IMR-90 (cell line): Measurements from ENCODE around the gene GSTO1. TPM values are rescaled to one million over a fixed set of nuclear protein-coding genes. Genes with fewer than 3 reads are reported as not detected.

Experiments
- ATAC-seq: fragments of 200-7000 bp; cut with Tn5 transposase; 2 replicates; pipeline ENCODE4 v1.9.1; 2020; ENCODE audit warnings: low read depth, mild to moderate bottlenecking, moderate library complexity
- BruUV-seq: library from RNA; stranded (reverse); fragments of 400-500 nt; replicated peaks from 2 replicates; lab custom pipeline; 2021; lab: Mats Ljungman, UMichigan
- CTCF ChIA-PET: fragments of 300-600 bp; formaldehyde crosslinking; extraction: SDS; loops from one replicate; lab custom pipeline; 2021; ENCODE audit warnings: antibody characterized with exemption; lab: Yijun Ruan, JAX
- POLR2A ChIA-PET: fragments of 300-600 bp; sonication (Branson Sonifier 250); formaldehyde crosslinking; loops from one replicate; lab custom pipeline; 2022; ENCODE audit warnings: antibody characterized with exemption; ENCODE audit not compliant: unreplicated experiment; lab: Charles Lee
- DNase-seq: peaks from one replicate; pipeline ENCODE4 v3.0.0; 2013
- H2AFZ ChIP-seq: replicated peaks from 2 replicates; pipeline ENCODE3; 2013; ENCODE audit warnings: low read length, mild to moderate bottlenecking; ENCODE audit not compliant: poor library complexity
- H2AK5ac ChIP-seq: 2 replicates; pipeline ENCODE4 v1.6.1; 2013; ENCODE audit warnings: low read depth, low read length, inconsistent platforms
- H2AK9ac ChIP-seq: replicated peaks from 2 replicates; pipeline ENCODE3; 2013; ENCODE audit warnings: mild to moderate bottlenecking, low read depth, low read length, moderate library complexity; ENCODE audit not compliant: poor library complexity
- H2BK120ac ChIP-seq: 2 replicates; pipeline ENCODE4 v1.6.1; 2013; ENCODE audit warnings: low read depth, low read length, inconsistent platforms
- H2BK15ac ChIP-seq: 3 replicates; pipeline ENCODE4 v1.6.1; 2013; ENCODE audit warnings: low read depth, low read length, inconsistent platforms
- H2BK20ac ChIP-seq: 2 replicates; pipeline ENCODE4 v1.6.1; 2013; ENCODE audit warnings: low read depth, mild to moderate bottlenecking, inconsistent platforms, low read length, moderate library complexity
- H2BK5ac ChIP-seq: 2 replicates; pipeline ENCODE4 v1.6.1; 2013; ENCODE audit warnings: mild to moderate bottlenecking, low read depth, low read length, inconsistent platforms; ENCODE audit not compliant: poor library complexity, severe bottlenecking
- H3K14ac ChIP-seq: replicated peaks from 2 replicates; pipeline ENCODE4 v1.6.1; 2013; ENCODE audit warnings: low read depth, low read length, inconsistent platforms
- H3K18ac ChIP-seq: 2 replicates; pipeline ENCODE4 v1.6.1; 2013; ENCODE audit warnings: low read depth, low read length, control low read depth
- H3K23ac ChIP-seq: 2 replicates; pipeline ENCODE4 v1.6.1; 2013; ENCODE audit warnings: low read depth, low read length, inconsistent platforms
- H3K27ac ChIP-seq: 2 replicates; pipeline ENCODE4 v1.5.1; 2013; ENCODE audit warnings: mild to moderate bottlenecking, control low read depth, low read length; ENCODE audit not compliant: insufficient read depth
- H3K27me3 ChIP-seq: 2 replicates; pipeline ENCODE4 v1.6.1; 2013; ENCODE audit warnings: low read length; ENCODE audit not compliant: control insufficient read depth, insufficient read depth
- H3K36me3 ChIP-seq: 2 replicates; pipeline ENCODE4 v1.6.1; 2013; ENCODE audit warnings: low read length, mixed read lengths; ENCODE audit not compliant: control insufficient read depth, insufficient read depth
- H3K4ac ChIP-seq: 2 replicates; pipeline ENCODE4 v1.6.1; 2013; ENCODE audit warnings: low read depth, low read length, inconsistent platforms
- H3K4me1 ChIP-seq: 2 replicates; pipeline ENCODE4 v1.6.1; 2013; ENCODE audit warnings: low read length, mixed read lengths; ENCODE audit not compliant: control insufficient read depth, insufficient read depth
- H3K4me2 ChIP-seq: 2 replicates; pipeline ENCODE4 v1.6.1; 2013; ENCODE audit warnings: low read depth, mild to moderate bottlenecking, control low read depth, low read length, moderate library complexity
- H3K4me3 ChIP-seq: 2 replicates; pipeline ENCODE4 v1.5.1; 2013; ENCODE audit warnings: low read depth, mild to moderate bottlenecking, control low read depth, low read length, moderate library complexity; ENCODE audit not compliant: insufficient read depth
- H3K56ac ChIP-seq: 2 replicates; pipeline ENCODE4 v1.6.1; 2013; ENCODE audit warnings: low read length, inconsistent platforms; ENCODE audit not compliant: insufficient read depth; ENCODE audit errors: extremely low read depth
- H3K79me1 ChIP-seq, 2 experiments: 2 replicates each; pipeline ENCODE4 v1.6.1; 2013; ENCODE audit warnings: low read length in 2 of 2, inconsistent platforms in 1 of 2, low read depth in 1 of 2
- H3K9ac ChIP-seq: 2 replicates; pipeline ENCODE4 v1.6.1; 2013; ENCODE audit warnings: low read depth, low read length, control low read depth
- H3K9me1 ChIP-seq: 2 replicates; pipeline ENCODE4 v1.6.1; 2013; ENCODE audit warnings: low read length, inconsistent platforms; ENCODE audit not compliant: insufficient read depth
- H3K9me3 ChIP-seq: 2 replicates; pipeline ENCODE4 v1.6.1; 2013; ENCODE audit warnings: low read length; ENCODE audit not compliant: control insufficient read depth, insufficient read depth
- H4K20me1 ChIP-seq: 2 replicates; pipeline ENCODE4 v1.6.1; 2013; ENCODE audit warnings: low read length, inconsistent platforms; ENCODE audit not compliant: insufficient read depth
- H4K5ac ChIP-seq: 2 replicates; pipeline ENCODE4 v1.6.1; 2013; ENCODE audit warnings: mild to moderate bottlenecking, low read depth, low read length, control low read depth
- H4K8ac ChIP-seq, 2 experiments: 2 replicates each; pipeline ENCODE4 v1.6.1; 2013; ENCODE audit warnings: low read depth in 2 of 2, low read length in 2 of 2, control low read depth in 1 of 2, inconsistent platforms in 1 of 2
- H4K91ac ChIP-seq: 2 replicates; pipeline ENCODE4 v1.6.1; 2013; ENCODE audit warnings: low read depth, low read length, inconsistent platforms; ENCODE audit not compliant: insufficient read depth
- BHLHE40 ChIP-seq: fragments of 150-350 bp; IDR thresholded peaks from 2 replicates; pipeline ENCODE4 v1.6.1; 2016; ENCODE audit warnings: mild to moderate bottlenecking, low read depth, low read length
- CEBPB ChIP-seq: IDR thresholded peaks from 2 replicates; pipeline ENCODE4 v1.6.1; 2012; ENCODE audit warnings: low read depth, low read length, improper control_type of control experiment
- CHD1 ChIP-seq: IDR thresholded peaks from 2 replicates; pipeline ENCODE4 v1.6.1; 2012; ENCODE audit warnings: low read depth, low read length, improper control_type of control experiment
- CTCF ChIP-seq: conservative IDR thresholded peaks from 2 replicates; pipeline ENCODE4 v1.5.1; 2012; ENCODE audit warnings: mild to moderate bottlenecking, low read depth, low read length, improper control_type of control experiment
- FOS ChIP-seq: fragments of 150-350 bp; IDR thresholded peaks from 2 replicates; pipeline ENCODE4 v1.6.1; 2016; ENCODE audit warnings: low read depth, low read length
- MAFK ChIP-seq: IDR thresholded peaks from 2 replicates; pipeline ENCODE4 v1.6.1; 2012; ENCODE audit warnings: low read depth, low read length, improper control_type of control experiment
- MAZ ChIP-seq: IDR thresholded peaks from 2 replicates; pipeline ENCODE4 v1.6.1; 2012; ENCODE audit warnings: low read depth, mild to moderate bottlenecking, low read length, improper control_type of control experiment, moderate library complexity, borderline replicate concordance
- NFE2L2 ChIP-seq: fragments of 150-350 bp; IDR thresholded peaks from 2 replicates; pipeline ENCODE4 v1.6.1; 2016; ENCODE audit warnings: low read depth, mild to moderate bottlenecking, low read length
- POLR2A ChIP-seq: IDR thresholded peaks from 2 replicates; pipeline ENCODE4 v1.6.1; 2012; ENCODE audit warnings: mild to moderate bottlenecking, low read depth, low read length
- RAD21 ChIP-seq: IDR thresholded peaks from 2 replicates; pipeline ENCODE4 v1.6.1; 2012; ENCODE audit warnings: low read length, improper control_type of control experiment
- RCOR1 ChIP-seq: IDR thresholded peaks from 2 replicates; pipeline ENCODE4 v1.6.1; 2012; ENCODE audit warnings: mild to moderate bottlenecking, low read length, improper control_type of control experiment; ENCODE audit not compliant: insufficient replicate concordance
- RFX5 ChIP-seq: IDR thresholded peaks from 2 replicates; pipeline ENCODE4 v1.8.0; 2012; ENCODE audit warnings: low read depth, mild to moderate bottlenecking, low read length, moderate library complexity
- SMC3 ChIP-seq: fragments of 150-350 bp; IDR thresholded peaks from 2 replicates; pipeline ENCODE4 v1.6.1; 2016; ENCODE audit warnings: low read depth, mild to moderate bottlenecking, antibody characterized with exemption, low read length, moderate library complexity
- WGBS, 2 experiments: methylation state at CpG; one replicate each; pipeline versions ENCODE4 v1.1.5 to v1.1.7; 2013; ENCODE audit warnings: missing lambda C conversion rate in 2 of 2; ENCODE audit not compliant: insufficient read length in 1 of 2; ENCODE audit errors: extremely low coverage in 2 of 2; 5-methylcytosine and 5-hydroxymethylcytosine counted together
- dilution Hi-C: fragments of 300-500 bp; cut with HindIII; formaldehyde crosslinking; loops from one replicate; pipeline ENCODE4 v1.14.3; 2018; ENCODE audit warnings: low sequenced_read_pairs; ENCODE audit not compliant: unreplicated experiment
- in situ Hi-C: fragments of 300-500 bp; cut with MboI; formaldehyde crosslinking; loops from 3 replicates; pipeline ENCODE4 v1.14.3; 2019; ENCODE audit warnings: low sequenced_read_pairs, inconsistent platforms, mixed read lengths
- intact Hi-C: fragments of 100-400 bp; cut with micrococcal nuclease; formaldehyde crosslinking; loops from 2 replicates; pipeline ENCODE4 v1.10.0; 2022
- polyA plus RNA-seq, 3 experiments: library from polyadenylated mRNA; depleted of rRNA; stranded (reverse); fragments of >200 nt; gene quantifications; 2 replicates each; pipeline ENCODE4 v1.2.3, GENCODE V29; 2012; ENCODE audit warnings: low replicate concordance in 1 of 3
- total RNA-seq: library from RNA; depleted of rRNA; stranded (reverse); fragments of >200 nt; gene quantifications from 2 replicates; pipeline ENCODE4 v1.2.3, GENCODE V29; 2012
- TF ChIP-seq, protein P1 (sequence below): fragments of 150-350 bp; IDR thresholded peaks from 2 replicates; pipeline ENCODE4 v1.6.1; 2017; ENCODE audit warnings: mild to moderate bottlenecking, antibody characterized with exemption, low read length, low read depth

GSTO1 gene
- total and polyA plus RNA-seq, 2 of the 4 experiments (the other 2 are of a cell fraction), result 186 to 258 TPM

GRCh38 chr10:104253606-104254410 lies 884 bp upstream of the GSTO1 start:
- Histone ChIP-seq H2AK5ac (peak overlapping the region; percentile 85), H3K56ac (peak overlapping the region; percentile 85), H3K4me1 (peaks cover 8% of the 10 kb centered on the region), H2BK5ac (peak overlapping the region; percentile 90), H4K20me1 (peaks cover 15% of the 10 kb centered on the region; the same call in 1 of the 2 replicates), H2BK120ac (peak overlapping the region; percentile 90), H2BK20ac (peak overlapping the region; percentile 73), H3K36me3 (peaks cover 10% of the 10 kb centered on the region), H4K5ac (peak overlapping the region; percentile 92), H3K79me1 (peaks cover 0 to 19% of the 10 kb centered on the region in 2 experiments; a peak in 2 of 4 replicates), H3K27ac (peak overlapping the region; percentile 96), H3K9ac (peak overlapping the region; percentile 96; the same call in 1 of the 2 replicates), H3K18ac (peak overlapping the region; percentile 92), H2BK15ac (peak overlapping the region; percentile 95; the same call in 2 of the 3 replicates), H3K9me3 (no peaks in the 10 kb centered on the region), H4K91ac (peak overlapping the region; percentile 98), H3K9me1 (peaks cover 10% of the 10 kb centered on the region; the same call in 1 of the 2 replicates), H3K27me3 (no peaks in the 10 kb centered on the region), H2AK9ac (peak overlapping the region; percentile 37), H3K14ac (peak overlapping the region; percentile 95), H3K4ac (peak overlapping the region; percentile 92), H4K8ac (peak overlapping the region; percentile 94 to 96), H2AFZ (peak overlapping the region; percentile 92), H3K4me2 (peak overlapping the region; percentile 94), H3K4me3 (peak overlapping the region; percentile 96), H3K23ac (peak overlapping the region; percentile 92)
- ATAC-seq, result peak; percentile 6; the same call in 1 of the 2 replicates
- ChIA-PET CTCF (interaction anchor here (0.6 to 2.3 kb wide), 2 partner anchors 20 to 123 kb away, joined by 3 to 11 read pairs; no protein-coding TSS in a partner anchor), POLR2A (no interaction called here)
- no TSS peak for BruUV-seq
- in situ Hi-C loops, result no loop called here
- dilution Hi-C loops, result no loop called here
- DNase-seq, result peak; percentile 56
- WGBS, 2 experiments, result 65% methylated on average over 7 of the region's 10 CpGs; no CpG with 5 or more reads in 1 of the 2 experiments
- intact Hi-C loops, result loop anchor here (2.0 to 5.0 kb wide), 2 partner anchors 209 to 367 kb away; no protein-coding TSS in a partner anchor
- TF ChIP-seq POLR2A (no peak), SMC3 (no peak), MAZ (no peak), NFE2L2 (no peak), CHD1 (no peak), BHLHE40 (no peak), FOS (no peak), RAD21 (no peak), MAFK (no peak), RFX5 (no peak), RCOR1 (no peak), CTCF (no peak), CEBPB (no peak)
- TF ChIP-seq, protein P1, sequence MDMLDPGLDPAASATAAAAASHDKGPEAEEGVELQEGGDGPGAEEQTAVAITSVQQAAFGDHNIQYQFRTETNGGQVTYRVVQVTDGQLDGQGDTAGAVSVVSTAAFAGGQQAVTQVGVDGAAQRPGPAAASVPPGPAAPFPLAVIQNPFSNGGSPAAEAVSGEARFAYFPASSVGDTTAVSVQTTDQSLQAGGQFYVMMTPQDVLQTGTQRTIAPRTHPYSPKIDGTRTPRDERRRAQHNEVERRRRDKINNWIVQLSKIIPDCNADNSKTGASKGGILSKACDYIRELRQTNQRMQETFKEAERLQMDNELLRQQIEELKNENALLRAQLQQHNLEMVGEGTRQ, result no peak
